WTC11 (cell line): ENCODE data around the gene LDLRAD3.

Experiments used
- JUN ChIP-seq: sonication (generic); formaldehyde crosslinking; IDR thresholded peaks from 2 replicates; pipeline ENCODE4 v1.8.0; 2023; ENCODE audit warnings: mild to moderate bottlenecking, missing genetic modification reagents
- OVOL2 ChIP-seq: fragments of 250-450 bp; sonication (Bioruptor Pico); IDR thresholded peaks from 2 replicates; pipeline ENCODE4 v1.9.0; 2021; ENCODE audit warnings: mild to moderate bottlenecking, borderline replicate concordance
- TEAD4 ChIP-seq: sonication (generic); formaldehyde crosslinking; IDR thresholded peaks from 2 replicates; pipeline ENCODE4 v1.8.0; 2022; ENCODE audit warnings: mild to moderate bottlenecking, missing genetic modification reagents
- ZNF232 ChIP-seq: sonication (generic); formaldehyde crosslinking; IDR thresholded peaks from 2 replicates; pipeline ENCODE4 v1.8.0; 2022; ENCODE audit warnings: mild to moderate bottlenecking, missing genetic modification reagents
- TF ChIP-seq, protein P1 (sequence below): fragments of 200-600 bp; IDR thresholded peaks from 2 replicates; pipeline ENCODE4 v1.8.0; 2022; ENCODE audit warnings: antibody characterized with exemption
- TF ChIP-seq, protein P2 (sequence below): sonication (generic); formaldehyde crosslinking; IDR thresholded peaks from 2 replicates; pipeline ENCODE4 v1.8.0; 2022; ENCODE audit warnings: mild to moderate bottlenecking, missing genetic modification reagents
- TF ChIP-seq, protein P3 (sequence below): sonication (generic); formaldehyde crosslinking; IDR thresholded peaks from 2 replicates; pipeline ENCODE4 v1.8.0; 2022; ENCODE audit warnings: missing genetic modification reagents

DNA sequence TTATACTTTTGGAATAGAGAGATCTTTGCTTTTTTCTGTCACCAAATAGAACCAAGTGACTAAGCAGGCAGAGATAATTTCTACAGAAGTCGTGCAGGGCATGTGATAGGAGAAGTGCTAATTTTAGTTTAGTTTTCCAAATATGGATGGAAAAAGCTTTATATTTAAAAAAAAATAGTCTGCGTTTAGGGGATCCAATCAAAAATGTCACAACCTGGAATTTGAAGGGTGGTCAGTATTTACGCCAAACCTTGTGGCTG, 165.7 kb downstream of the LDLRAD3 start:
- TF ChIP-seq, protein P1, sequence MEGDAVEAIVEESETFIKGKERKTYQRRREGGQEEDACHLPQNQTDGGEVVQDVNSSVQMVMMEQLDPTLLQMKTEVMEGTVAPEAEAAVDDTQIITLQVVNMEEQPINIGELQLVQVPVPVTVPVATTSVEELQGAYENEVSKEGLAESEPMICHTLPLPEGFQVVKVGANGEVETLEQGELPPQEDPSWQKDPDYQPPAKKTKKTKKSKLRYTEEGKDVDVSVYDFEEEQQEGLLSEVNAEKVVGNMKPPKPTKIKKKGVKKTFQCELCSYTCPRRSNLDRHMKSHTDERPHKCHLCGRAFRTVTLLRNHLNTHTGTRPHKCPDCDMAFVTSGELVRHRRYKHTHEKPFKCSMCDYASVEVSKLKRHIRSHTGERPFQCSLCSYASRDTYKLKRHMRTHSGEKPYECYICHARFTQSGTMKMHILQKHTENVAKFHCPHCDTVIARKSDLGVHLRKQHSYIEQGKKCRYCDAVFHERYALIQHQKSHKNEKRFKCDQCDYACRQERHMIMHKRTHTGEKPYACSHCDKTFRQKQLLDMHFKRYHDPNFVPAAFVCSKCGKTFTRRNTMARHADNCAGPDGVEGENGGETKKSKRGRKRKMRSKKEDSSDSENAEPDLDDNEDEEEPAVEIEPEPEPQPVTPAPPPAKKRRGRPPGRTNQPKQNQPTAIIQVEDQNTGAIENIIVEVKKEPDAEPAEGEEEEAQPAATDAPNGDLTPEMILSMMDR, result no peak
- TF ChIP-seq OVOL2 (no peak), JUN (CRISPR knock-in tag) (no peak), TEAD4 (CRISPR knock-in tag) (no peak), ZNF232 (CRISPR knock-in tag) (no peak)
- TF ChIP-seq, protein P2, sequence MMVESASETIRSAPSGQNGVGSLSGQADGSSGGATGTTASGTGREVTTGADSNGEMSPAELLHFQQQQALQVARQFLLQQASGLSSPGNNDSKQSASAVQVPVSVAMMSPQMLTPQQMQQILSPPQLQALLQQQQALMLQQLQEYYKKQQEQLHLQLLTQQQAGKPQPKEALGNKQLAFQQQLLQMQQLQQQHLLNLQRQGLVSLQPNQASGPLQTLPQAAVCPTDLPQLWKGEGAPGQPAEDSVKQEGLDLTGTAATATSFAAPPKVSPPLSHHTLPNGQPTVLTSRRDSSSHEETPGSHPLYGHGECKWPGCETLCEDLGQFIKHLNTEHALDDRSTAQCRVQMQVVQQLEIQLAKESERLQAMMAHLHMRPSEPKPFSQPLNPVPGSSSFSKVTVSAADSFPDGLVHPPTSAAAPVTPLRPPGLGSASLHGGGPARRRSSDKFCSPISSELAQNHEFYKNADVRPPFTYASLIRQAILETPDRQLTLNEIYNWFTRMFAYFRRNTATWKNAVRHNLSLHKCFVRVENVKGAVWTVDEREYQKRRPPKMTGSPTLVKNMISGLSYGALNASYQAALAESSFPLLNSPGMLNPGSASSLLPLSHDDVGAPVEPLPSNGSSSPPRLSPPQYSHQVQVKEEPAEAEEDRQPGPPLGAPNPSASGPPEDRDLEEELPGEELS, result no peak
- TF ChIP-seq, protein P3, sequence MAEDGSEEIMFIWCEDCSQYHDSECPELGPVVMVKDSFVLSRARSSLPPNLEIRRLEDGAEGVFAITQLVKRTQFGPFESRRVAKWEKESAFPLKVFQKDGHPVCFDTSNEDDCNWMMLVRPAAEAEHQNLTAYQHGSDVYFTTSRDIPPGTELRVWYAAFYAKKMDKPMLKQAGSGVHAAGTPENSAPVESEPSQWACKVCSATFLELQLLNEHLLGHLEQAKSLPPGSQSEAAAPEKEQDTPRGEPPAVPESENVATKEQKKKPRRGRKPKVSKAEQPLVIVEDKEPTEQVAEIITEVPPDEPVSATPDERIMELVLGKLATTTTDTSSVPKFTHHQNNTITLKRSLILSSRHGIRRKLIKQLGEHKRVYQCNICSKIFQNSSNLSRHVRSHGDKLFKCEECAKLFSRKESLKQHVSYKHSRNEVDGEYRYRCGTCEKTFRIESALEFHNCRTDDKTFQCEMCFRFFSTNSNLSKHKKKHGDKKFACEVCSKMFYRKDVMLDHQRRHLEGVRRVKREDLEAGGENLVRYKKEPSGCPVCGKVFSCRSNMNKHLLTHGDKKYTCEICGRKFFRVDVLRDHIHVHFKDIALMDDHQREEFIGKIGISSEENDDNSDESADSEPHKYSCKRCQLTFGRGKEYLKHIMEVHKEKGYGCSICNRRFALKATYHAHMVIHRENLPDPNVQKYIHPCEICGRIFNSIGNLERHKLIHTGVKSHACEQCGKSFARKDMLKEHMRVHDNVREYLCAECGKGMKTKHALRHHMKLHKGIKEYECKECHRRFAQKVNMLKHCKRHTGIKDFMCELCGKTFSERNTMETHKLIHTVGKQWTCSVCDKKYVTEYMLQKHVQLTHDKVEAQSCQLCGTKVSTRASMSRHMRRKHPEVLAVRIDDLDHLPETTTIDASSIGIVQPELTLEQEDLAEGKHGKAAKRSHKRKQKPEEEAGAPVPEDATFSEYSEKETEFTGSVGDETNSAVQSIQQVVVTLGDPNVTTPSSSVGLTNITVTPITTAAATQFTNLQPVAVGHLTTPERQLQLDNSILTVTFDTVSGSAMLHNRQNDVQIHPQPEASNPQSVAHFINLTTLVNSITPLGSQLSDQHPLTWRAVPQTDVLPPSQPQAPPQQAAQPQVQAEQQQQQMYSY (CRISPR knock-in tag), result no peak
